ENCODE data around the gene C11orf71.

Gene C11orf71

GRCh38 chr11:114386131-114386530 is 14.2 kb downstream of the C11orf71 start:
- H4K20me1 ChIP-seq (ENCODE audit: insufficient read depth, low read length): no peaks in the 10 kb centered on the region
- H3F3A ChIP-seq (ENCODE audit: insufficient read depth, low read length): no peaks in the 10 kb centered on the region
- H3K79me2 ChIP-seq (ENCODE audit: low read length): no peaks in the 10 kb centered on the region
- H3K27me3 ChIP-seq (replicated peaks; ENCODE audit: insufficient read depth, low read length): no peaks in the 10 kb centered on the region
- no peaks in the 10 kb centered on the region for H3K36me3 ChIP-seq (replicated peaks; ENCODE audit: insufficient read depth, low read length)
- no peaks in the 10 kb centered on the region for H3K4me1 ChIP-seq (ENCODE audit: low read length)
- no peak overlapping the region for H3K4me3 ChIP-seq (ENCODE audit: low read length)
- DNase-seq: no peak
- no peak overlapping the region for H3K9ac ChIP-seq (ENCODE audit: low read length)
- H3K9me2 ChIP-seq (replicated peaks; ENCODE audit: insufficient read depth, low read length): no peaks in the 10 kb centered on the region
- no peak overlapping the region for H3K4me2 ChIP-seq (ENCODE audit: low read depth, low read length)
- H3K27ac ChIP-seq (ENCODE audit: low read length): no peak overlapping the region
- no peak for TF ChIP-seq CTCF (IDR thresholded peaks at IDR 0.05; ENCODE audit: low read length)
- no peak for TF ChIP-seq EZH2 (optimal IDR thresholded peaks at IDR 0.05; ENCODE audit: low read depth, low read length)
- TF ChIP-seq EZH2phosphoT487 (IDR thresholded peaks at IDR 0.05; ENCODE audit: low read length): no peak
- H2AFZ ChIP-seq (ENCODE audit: low read length): no peak overlapping the region
- no peaks in the 10 kb centered on the region for H3K9me3 ChIP-seq (replicated peaks; ENCODE audit: insufficient read depth, low read length)

- Histone ChIP-seq H3K4me2 (ENCODE audit: low read depth, low read length) (no peak overlapping the region), H3K4me3 (ENCODE audit: low read length) (no peak overlapping the region), H3K4me1 (ENCODE audit: low read length) (no peaks in the 10 kb centered on the region), H2AFZ (ENCODE audit: low read length) (no peak overlapping the region), H4K20me1 (ENCODE audit: insufficient read depth, low read length) (no peaks in the 10 kb centered on the region), H3K79me2 (ENCODE audit: low read length) (no peaks in the 10 kb centered on the region), H3K9me2 (replicated peaks; ENCODE audit: insufficient read depth, low read length) (no peaks in the 10 kb centered on the region), H3F3A (ENCODE audit: insufficient read depth, low read length) (no peaks in the 10 kb centered on the region), H3K36me3 (replicated peaks; ENCODE audit: insufficient read depth, low read length) (no peaks in the 10 kb centered on the region), H3K27me3 (replicated peaks; ENCODE audit: insufficient read depth, low read length) (no peaks in the 10 kb centered on the region), H3K9me3 (replicated peaks; ENCODE audit: insufficient read depth, low read length) (no peaks in the 10 kb centered on the region), H3K9ac (ENCODE audit: low read length) (no peak overlapping the region), H3K27ac (ENCODE audit: low read length) (no peak overlapping the region)
- DNase-seq: no peak
- TF ChIP-seq CTCF (IDR thresholded peaks at IDR 0.05; ENCODE audit: low read length): no peak
Measured at GRCh38 chr11:114384487-114384886, 15.8 kb downstream of the C11orf71 start.

GRCh38 chr11:114382509-114382908 is 17.8 kb downstream of the C11orf71 start:
- no peak overlapping the region for H3K9ac ChIP-seq (ENCODE audit: low read length)
- TF ChIP-seq CTCF (IDR thresholded peaks at IDR 0.05; ENCODE audit: low read length) (no peak), EZH2 (optimal IDR thresholded peaks at IDR 0.05; ENCODE audit: low read depth, low read length) (no peak), EZH2phosphoT487 (IDR thresholded peaks at IDR 0.05; ENCODE audit: low read length) (no peak)
- H3K27me3 ChIP-seq (replicated peaks; ENCODE audit: insufficient read depth, low read length): no peaks in the 10 kb centered on the region
- no peaks in the 10 kb centered on the region for H3K9me2 ChIP-seq (replicated peaks; ENCODE audit: insufficient read depth, low read length)
- H2AFZ ChIP-seq (ENCODE audit: low read length): no peak overlapping the region
- H3K27ac ChIP-seq (ENCODE audit: low read length): no peak overlapping the region
- DNase-seq: no peak
- H3K9me3 ChIP-seq (replicated peaks; ENCODE audit: insufficient read depth, low read length): no peaks in the 10 kb centered on the region
- no peaks in the 10 kb centered on the region for H4K20me1 ChIP-seq (ENCODE audit: insufficient read depth, low read length)
- no peak overlapping the region for H3K4me3 ChIP-seq (ENCODE audit: low read length)
- no peak overlapping the region for H3K4me2 ChIP-seq (ENCODE audit: low read depth, low read length)
- no peaks in the 10 kb centered on the region for H3K36me3 ChIP-seq (replicated peaks; ENCODE audit: insufficient read depth, low read length)
- H3K79me2 ChIP-seq (ENCODE audit: low read length): no peaks in the 10 kb centered on the region
- H3F3A ChIP-seq (ENCODE audit: insufficient read depth, low read length): no peaks in the 10 kb centered on the region
- H3K4me1 ChIP-seq (ENCODE audit: low read length): no peaks in the 10 kb centered on the region

Measured in MM.1S (cell line).